ENCODE results near the gene BMPER. TPM values are rescaled to one million over a fixed set of nuclear protein-coding genes. Genes with fewer than 3 reads are reported as not detected.

Gene BMPER
- total and polyA plus RNA-seq, 10 of the 15 experiments (the other 5 are each of a cell fraction or from before 2014, with no cell fraction given): 0.02 to 0.08 TPM; not detected in 8

- H3K4me3 ChIP-seq: no peak overlapping the region
- no peaks in the 10 kb centered on the region for H3K27me3 ChIP-seq (replicated peaks in 1 of 2; ENCODE audit: control insufficient read depth in 2 of 2, insufficient read depth in 2 of 2, low read length in 1 of 2)
- WGBS (ENCODE audit: insufficient coverage, insufficient replicate concordance, low lambda C conversion rate, missing lambda C conversion rate): 67% methylated on average over 4 of the region's 4 CpGs
- no peak overlapping the region for H2AFZ ChIP-seq (ENCODE audit: control insufficient read depth, low read depth, low read length)
- ChIA-PET POLR2A (no interaction called here), SMC1A (ENCODE audit: uncharacterized antibody, unreplicated experiment) (no interaction called here), CTCF (no interaction called here), RAD21 (ENCODE audit: unreplicated experiment) (no interaction called here)
- H4K20me1 ChIP-seq (ENCODE audit: control insufficient read depth, insufficient read depth): no peaks in the 10 kb centered on the region
- ATAC-seq (no peak), FAIRE-seq (no peak), DNase-seq (ENCODE audit: low read depth, low spot score) (no peak)
- TF ChIP-seq, protein P1, sequence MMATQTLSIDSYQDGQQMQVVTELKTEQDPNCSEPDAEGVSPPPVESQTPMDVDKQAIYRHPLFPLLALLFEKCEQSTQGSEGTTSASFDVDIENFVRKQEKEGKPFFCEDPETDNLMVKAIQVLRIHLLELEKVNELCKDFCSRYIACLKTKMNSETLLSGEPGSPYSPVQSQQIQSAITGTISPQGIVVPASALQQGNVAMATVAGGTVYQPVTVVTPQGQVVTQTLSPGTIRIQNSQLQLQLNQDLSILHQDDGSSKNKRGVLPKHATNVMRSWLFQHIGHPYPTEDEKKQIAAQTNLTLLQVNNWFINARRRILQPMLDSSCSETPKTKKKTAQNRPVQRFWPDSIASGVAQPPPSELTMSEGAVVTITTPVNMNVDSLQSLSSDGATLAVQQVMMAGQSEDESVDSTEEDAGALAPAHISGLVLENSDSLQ (IDR thresholded peaks at IDR 0.05): no peak
- TF ChIP-seq, protein P2, sequence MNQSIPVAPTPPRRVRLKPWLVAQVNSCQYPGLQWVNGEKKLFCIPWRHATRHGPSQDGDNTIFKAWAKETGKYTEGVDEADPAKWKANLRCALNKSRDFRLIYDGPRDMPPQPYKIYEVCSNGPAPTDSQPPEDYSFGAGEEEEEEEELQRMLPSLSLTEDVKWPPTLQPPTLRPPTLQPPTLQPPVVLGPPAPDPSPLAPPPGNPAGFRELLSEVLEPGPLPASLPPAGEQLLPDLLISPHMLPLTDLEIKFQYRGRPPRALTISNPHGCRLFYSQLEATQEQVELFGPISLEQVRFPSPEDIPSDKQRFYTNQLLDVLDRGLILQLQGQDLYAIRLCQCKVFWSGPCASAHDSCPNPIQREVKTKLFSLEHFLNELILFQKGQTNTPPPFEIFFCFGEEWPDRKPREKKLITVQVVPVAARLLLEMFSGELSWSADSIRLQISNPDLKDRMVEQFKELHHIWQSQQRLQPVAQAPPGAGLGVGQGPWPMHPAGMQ (IDR thresholded peaks at IDR 0.05; ENCODE audit: borderline replicate concordance): no peak
- TF ChIP-seq JUNB (IDR thresholded peaks at IDR 0.05): no peak
- TF ChIP-seq KLF5 (IDR thresholded peaks at IDR 0.05; ENCODE audit: partially characterized antibody): no peak
- TF ChIP-seq SP1 (IDR thresholded peaks at IDR 0.05; ENCODE audit: low read depth, low read length): no peak
- TF ChIP-seq NR2C2 (IDR thresholded peaks at IDR 0.05; ENCODE audit: borderline replicate concordance, control insufficient read depth, insufficient read length, low read depth): no peak
- no peak for TF ChIP-seq POLR2AphosphoS5 (IDR thresholded peaks at IDR 0.05; ENCODE audit: low read length)
- TF ChIP-seq CEBPZ (IDR thresholded peaks at IDR 0.05; ENCODE audit: low read depth, low read length): no peak
- no peak for TF ChIP-seq PAX5 (IDR thresholded peaks at IDR 0.05; ENCODE audit: borderline replicate concordance, low read depth, low read length)
- TF ChIP-seq USF2 (IDR thresholded peaks at IDR 0.05; ENCODE audit: borderline replicate concordance, low read depth, low read length): no peak
- no peak for TF ChIP-seq HDAC2 (IDR thresholded peaks at IDR 0.05)
- no peak for TF ChIP-seq PML (IDR thresholded peaks at IDR 0.05; ENCODE audit: low read length)
- H3K4me1 ChIP-seq (ENCODE audit: control insufficient read depth, insufficient read depth, low read length): no peaks in the 10 kb centered on the region
- no TSS peak for BruUV-seq (replicated peaks)
- H3K36me3 ChIP-seq (ENCODE audit: control insufficient read depth in 2 of 2, insufficient read depth in 2 of 2, low read length in 1 of 2): no peaks in the 10 kb centered on the region
- in situ Hi-C loops (cut with MboI) (no loop called here), intact Hi-C loops (cut with micrococcal nuclease; ENCODE audit: unreplicated experiment) (no loop called here)
- no peak overlapping the region for H3K4me2 ChIP-seq (ENCODE audit: control insufficient read depth, insufficient read depth)
- H3K79me2 ChIP-seq (ENCODE audit: control insufficient read depth, insufficient read depth, low read length): no peaks in the 10 kb centered on the region
- H3K9ac ChIP-seq (ENCODE audit: control insufficient read depth, insufficient read depth, low read length): no peak overlapping the region
- H3K9me3 ChIP-seq (replicated peaks; ENCODE audit: control insufficient read depth, insufficient read depth, low read length): no peaks in the 10 kb centered on the region
- H3K27ac ChIP-seq (ENCODE audit: control insufficient read depth, insufficient read depth): no peak overlapping the region
These were observed 157.0 kb downstream of the BMPER start for GRCh38 chr7:34062341-34062740.
